HepG2 (cell line): Measurements from ENCODE around the gene COG5. TPM values are rescaled to one million over a fixed set of nuclear protein-coding genes. Genes with fewer than 3 reads are reported as not detected.
A peak's percentile ranks its signal among the peaks of the same experiment; 100 is the strongest.

Source experiments
- DNMT1 ChIP-seq: sonication (generic); formaldehyde crosslinking; IDR thresholded peaks from 2 replicates; pipeline ENCODE4 v1.5.1; 2020; ENCODE audit warnings: mild to moderate bottlenecking, missing genetic modification reagents
- FOXK1 ChIP-seq: sonication (generic); formaldehyde crosslinking; IDR thresholded peaks from 2 replicates; pipeline ENCODE4 v1.4.0; 2020; ENCODE audit warnings: low read depth, missing genetic modification reagents, borderline replicate concordance
- GABPB1 ChIP-seq: IDR thresholded peaks from 2 replicates; pipeline ENCODE4 v1.6.1; 2016; ENCODE audit warnings: mild to moderate bottlenecking, missing genetic modification reagents, moderate library complexity, missing compliant biosample characterization
- GMEB2 ChIP-seq: IDR thresholded peaks from 2 replicates; pipeline ENCODE4 v1.6.1; 2016; ENCODE audit warnings: missing biosample characterization, missing genetic modification reagents, low read depth
- HCFC1 ChIP-seq: fragments of 150-350 bp; IDR thresholded peaks from 2 replicates; pipeline ENCODE4 v1.6.1; 2014; ENCODE audit warnings: low read depth, low read length
- IKZF4 ChIP-seq: sonication (generic); formaldehyde crosslinking; IDR thresholded peaks from 2 replicates; pipeline ENCODE4 v1.5.1; 2020; ENCODE audit warnings: borderline replicate concordance, mild to moderate bottlenecking, low read depth, missing genetic modification reagents; ENCODE audit errors: not compliant biosample characterization
- KDM2A ChIP-seq: sonication (generic); formaldehyde crosslinking; IDR thresholded peaks from 2 replicates; pipeline ENCODE4 v1.4.0; 2020; ENCODE audit warnings: low read depth, missing genetic modification reagents, borderline replicate concordance
- KMT2B ChIP-seq: IDR thresholded peaks from 2 replicates; pipeline ENCODE4 v1.6.1; 2016; ENCODE audit warnings: missing genetic modification reagents, missing compliant biosample characterization
- MAFG ChIP-seq: sonication (generic); formaldehyde crosslinking; IDR thresholded peaks from 2 replicates; pipeline ENCODE4 v1.5.1; 2020; ENCODE audit warnings: mild to moderate bottlenecking, missing genetic modification reagents
- MEIS1 ChIP-seq: sonication (generic); formaldehyde crosslinking; IDR thresholded peaks from 2 replicates; pipeline ENCODE4 v1.9.0; 2021; ENCODE audit warnings: mild to moderate bottlenecking, missing genetic modification reagents, moderate library complexity, borderline replicate concordance
- NONO ChIP-seq, 2 experiments: fragments of 450-650 bp in 1 of 2; sonication (generic) in 1 of 2; formaldehyde crosslinking in 1 of 2; IDR thresholded peaks in 1 of 2; conservative IDR thresholded peaks in 1 of 2; 2 replicates each; pipeline versions ENCODE4 v1.6.1 to v1.8.0; 2017 to 2022; ENCODE audit warnings: mild to moderate bottlenecking in 1 of 2, missing genetic modification reagents in 1 of 2, moderate library complexity in 1 of 2
- NR3C1 ChIP-seq: sonication (generic); formaldehyde crosslinking; IDR thresholded peaks from 2 replicates; pipeline ENCODE4 v1.4.0; 2020; ENCODE audit warnings: missing genetic modification reagents
- PBX2 ChIP-seq: IDR thresholded peaks from 2 replicates; pipeline ENCODE4 v1.6.1; 2016; ENCODE audit warnings: control low read depth
- PCBP2 ChIP-seq: fragments of 200-400 bp; formaldehyde crosslinking; optimal IDR thresholded peaks from 2 replicates; pipeline ENCODE3; 2018; ENCODE audit warnings: low read length, low read depth; ENCODE audit not compliant: poor library complexity, severe bottlenecking
- TOPORS ChIP-seq: sonication (generic); formaldehyde crosslinking; IDR thresholded peaks from 2 replicates; pipeline ENCODE4 v1.8.0; 2023; ENCODE audit warnings: mild to moderate bottlenecking, missing genetic modification reagents
- TRAFD1 ChIP-seq: sonication (generic); formaldehyde crosslinking; IDR thresholded peaks from 2 replicates; pipeline ENCODE4 v1.5.1; 2020; ENCODE audit warnings: missing genetic modification reagents, mild to moderate bottlenecking, borderline replicate concordance
- YY1 ChIP-seq: IDR thresholded peaks from 2 replicates; pipeline ENCODE4 v1.6.1; 2011; ENCODE audit warnings: low read length, low read depth, moderate library complexity, mild to moderate bottlenecking; ENCODE audit not compliant: insufficient read depth, insufficient replicate concordance
- ZBTB42 ChIP-seq: sonication (generic); formaldehyde crosslinking; IDR thresholded peaks from 2 replicates; pipeline ENCODE4 v1.5.0; 2020; ENCODE audit warnings: mild to moderate bottlenecking, missing genetic modification reagents
- ZFP90 ChIP-seq: sonication (generic); formaldehyde crosslinking; IDR thresholded peaks from 2 replicates; pipeline ENCODE4 v1.8.0; 2022; ENCODE audit warnings: missing genetic modification reagents, mild to moderate bottlenecking, inconsistent platforms, borderline replicate concordance
- ZFP91 ChIP-seq: sonication (generic); formaldehyde crosslinking; IDR thresholded peaks from 2 replicates; pipeline ENCODE4 v1.9.0; 2022; ENCODE audit warnings: missing genetic modification reagents, mild to moderate bottlenecking, borderline replicate concordance
- polyA plus RNA-seq, 8 experiments: library from polyadenylated mRNA; depleted of rRNA in 3 of 8; stranded (reverse) in 7 of 8; unstranded in 1 of 8; fragments of >200 nt; fragmentation: Illumina TruSeq in 4 of 8; extraction: Trizol in 4 of 8; gene quantifications; 2 replicates each; pipeline versions ENCODE4 v1.2.1 to v1.2.3, GENCODE V29; 2011 to 2016; ENCODE audit warnings: low read depth in 4 of 8, missing spikeins in 1 of 8, mixed read lengths in 1 of 8; ENCODE audit not compliant: insufficient read depth in 1 of 8
- total RNA-seq, 5 experiments: library from RNA; depleted of rRNA; stranded (reverse); fragments of >200 nt; fragmentation: Illumina TruSeq; extraction: Trizol; gene quantifications; 2 replicates each; pipeline ENCODE4 v1.2.3, GENCODE V29; 2016; ENCODE audit warnings: low read depth in 1 of 5

COG5 gene
- total and polyA plus RNA-seq, 2 of the 13 experiments (the other 11 are each of a cell fraction or from before 2014, with no cell fraction given), result 20.4 to 31.3 TPM

DNA sequence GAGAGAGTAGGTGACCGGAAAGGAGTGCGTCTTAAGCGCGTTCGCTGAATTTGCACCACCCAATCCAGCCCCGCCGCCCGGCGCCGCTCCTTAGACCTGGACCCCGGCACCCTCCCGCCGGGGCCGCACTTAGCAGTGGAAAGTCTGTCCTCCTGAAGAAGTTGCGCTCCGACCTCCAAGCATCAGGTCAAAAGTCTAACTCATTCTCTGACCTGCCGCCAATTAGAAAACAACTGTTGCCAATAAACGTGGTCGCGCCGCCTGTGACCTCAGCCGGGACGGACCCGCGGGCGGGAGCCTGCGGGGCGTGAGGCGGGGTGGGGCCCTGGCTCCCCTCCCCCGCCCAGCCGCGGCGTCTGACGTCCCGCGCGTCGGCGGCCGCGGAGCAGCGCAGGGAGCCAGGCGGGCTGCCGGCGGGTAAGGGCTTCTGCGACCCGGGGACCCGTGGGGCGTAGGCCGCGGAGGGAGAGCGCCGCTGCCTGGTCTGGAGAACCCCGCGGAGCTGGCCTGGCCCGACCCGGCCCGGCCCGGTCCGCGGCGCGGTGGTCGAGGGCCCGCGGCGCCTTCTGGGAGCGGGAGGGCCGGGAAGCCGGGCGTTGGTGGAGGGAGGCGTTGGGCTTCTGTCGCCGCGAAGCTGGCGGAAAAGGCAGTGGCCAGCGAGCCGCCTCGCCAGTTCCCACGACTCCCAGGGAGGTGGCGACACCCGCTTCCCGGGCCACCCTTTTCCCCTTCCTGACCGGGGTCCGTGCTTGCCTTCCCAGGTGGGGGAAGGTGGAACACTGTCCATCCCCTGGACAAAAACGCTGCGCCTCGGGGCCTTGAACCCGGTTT, 16.4 kb upstream of the COG5 start, which contains the start of gene BCAP29 (continued):
- no peak for TF ChIP-seq TRAFD1 (CRISPR knock-in tag)
- TF ChIP-seq NR3C1 (CRISPR knock-in tag), result no peak
- no peak for TF ChIP-seq TOPORS
- no peak; the same call in 1 of the 2 replicates for TF ChIP-seq FOXK1
- TF ChIP-seq MAFG, result no peak
- TF ChIP-seq HCFC1, result 0 out of 2 replicates have a peak, but pooled peaks have one; percentile 14
- TF ChIP-seq NONO (IDR thresholded peaks at IDR 0.05), result no peak
- TF ChIP-seq NONO (CRISPR knock-in tag; conservative IDR thresholded peaks at IDR 0.05), result no peak
- TF ChIP-seq YY1, result peak; percentile 49
- peak; percentile 69 for TF ChIP-seq KMT2B
- TF ChIP-seq DNMT1 (CRISPR knock-in tag), result no peak
- TF ChIP-seq KDM2A (CRISPR knock-in tag), result peak; percentile 80
- no peak for TF ChIP-seq PBX2 (CRISPR knock-in tag)
- no peak for TF ChIP-seq ZBTB42 (CRISPR knock-in tag)
- no peak for TF ChIP-seq ZFP90
- TF ChIP-seq MEIS1, result no peak
- no peak for TF ChIP-seq IKZF4
- no peak for TF ChIP-seq PCBP2
- peak; percentile 50 for TF ChIP-seq ZFP91 (CRISPR knock-in tag)
- no peak for TF ChIP-seq GMEB2 (CRISPR knock-in tag)
- TF ChIP-seq GABPB1, result peak; percentile 48; the same call in 1 of the 2 replicates
